ENCODE data around the gene ANO6. TPM values are rescaled to one million over a fixed set of nuclear protein-coding genes. Genes with fewer than 3 reads are reported as not detected.

Gene ANO6
- polyA plus RNA-seq, 1 donor, result 73.3 TPM

GRCh38 chr12:45398552-45398951, 182.7 kb downstream of the ANO6 start:
- DNase-seq, result no peak

- no peak for DNase-seq
Measured at GRCh38 chr12:45400991-45401390, 185.1 kb downstream of the ANO6 start.

GRCh38 chr12:45402288-45402687, 186.4 kb downstream of the ANO6 start:
- DNase-seq, result no peak

GRCh38 chr12:45406988-45407850, 191.3 kb downstream of the ANO6 start:
- no peak for DNase-seq

GRCh38 chr12:45407981-45408728, 192.3 kb downstream of the ANO6 start:
- DNase-seq, result no peak

GRCh38 chr12:45408729-45409114, 192.8 kb downstream of the ANO6 start:
- no peak for DNase-seq

- no peak for DNase-seq
Measured at GRCh38 chr12:45409966-45410365, 194.1 kb downstream of the ANO6 start.

- no peak for DNase-seq
Measured at GRCh38 chr12:45411626-45412025, 195.7 kb downstream of the ANO6 start.

GRCh38 chr12:45415393-45415817, 199.5 kb downstream of the ANO6 start:
- DNase-seq, result no peak

- DNase-seq, result no peak
Measured at GRCh38 chr12:45416126-45416525, 200.2 kb downstream of the ANO6 start.

GRCh38 chr12:45418520-45418919, 202.6 kb downstream of the ANO6 start:
- no peak for DNase-seq

- DNase-seq, result no peak
Measured at GRCh38 chr12:45419317-45419814, 203.5 kb downstream of the ANO6 start.

GRCh38 chr12:45421736-45422135, 205.8 kb downstream of the ANO6 start:
- no peak for DNase-seq

- no peak for DNase-seq
Measured at GRCh38 chr12:45423931-45424330, 208.0 kb downstream of the ANO6 start.

- DNase-seq, result no peak
Measured at GRCh38 chr12:45425426-45425825, 209.5 kb downstream of the ANO6 start.

- DNase-seq, result no peak
Measured at GRCh38 chr12:45426294-45426693, 210.4 kb downstream of the ANO6 start.

GRCh38 chr12:45427042-45427441, 211.1 kb downstream of the ANO6 start:
- DNase-seq, result no peak

- DNase-seq, result no peak
Measured at GRCh38 chr12:45429831-45430230, 213.9 kb downstream of the ANO6 start.

- DNase-seq, result no peak
Measured at GRCh38 chr12:45431126-45431525, 215.2 kb downstream of the ANO6 start.

- DNase-seq, result no peak
Measured at GRCh38 chr12:45432710-45433109, 216.8 kb downstream of the ANO6 start.

- no peak for DNase-seq
Measured at GRCh38 chr12:45433441-45433868, 217.6 kb downstream of the ANO6 start.

GRCh38 chr12:45434094-45434493, 218.2 kb downstream of the ANO6 start:
- no peak for DNase-seq
